ENCODE data around the gene ZNF106. TPM values are rescaled to one million over a fixed set of nuclear protein-coding genes. Genes with fewer than 3 reads are reported as not detected.

ZNF106 gene
- total and polyA plus RNA-seq, 4 donors = 7.5 to 25.4 (median 20.5) TPM

GRCh38 chr15:42378011-42378410 lies 112.9 kb downstream of the ZNF106 start:
- TF ChIP-seq RAD21 (IDR thresholded peaks at IDR 0.05) (no peak), YY1 (IDR thresholded peaks at IDR 0.05) (no peak), HNF4G (IDR thresholded peaks at IDR 0.05) (no peak), JUND (IDR thresholded peaks at IDR 0.05) (no peak), GABPA (IDR thresholded peaks at IDR 0.05 in 1 of 2, conservative IDR thresholded peaks at IDR 0.05 in 1 of 2) (no peak), ATF3 (IDR thresholded peaks at IDR 0.05) (no peak), EGR1 (IDR thresholded peaks at IDR 0.05; ENCODE audit: low read depth in 2 of 2) (no peak), CTCF (IDR thresholded peaks at IDR 0.05; ENCODE audit: low read depth, low read length, missing input control) (no peak)
- TF ChIP-seq, protein P1, sequence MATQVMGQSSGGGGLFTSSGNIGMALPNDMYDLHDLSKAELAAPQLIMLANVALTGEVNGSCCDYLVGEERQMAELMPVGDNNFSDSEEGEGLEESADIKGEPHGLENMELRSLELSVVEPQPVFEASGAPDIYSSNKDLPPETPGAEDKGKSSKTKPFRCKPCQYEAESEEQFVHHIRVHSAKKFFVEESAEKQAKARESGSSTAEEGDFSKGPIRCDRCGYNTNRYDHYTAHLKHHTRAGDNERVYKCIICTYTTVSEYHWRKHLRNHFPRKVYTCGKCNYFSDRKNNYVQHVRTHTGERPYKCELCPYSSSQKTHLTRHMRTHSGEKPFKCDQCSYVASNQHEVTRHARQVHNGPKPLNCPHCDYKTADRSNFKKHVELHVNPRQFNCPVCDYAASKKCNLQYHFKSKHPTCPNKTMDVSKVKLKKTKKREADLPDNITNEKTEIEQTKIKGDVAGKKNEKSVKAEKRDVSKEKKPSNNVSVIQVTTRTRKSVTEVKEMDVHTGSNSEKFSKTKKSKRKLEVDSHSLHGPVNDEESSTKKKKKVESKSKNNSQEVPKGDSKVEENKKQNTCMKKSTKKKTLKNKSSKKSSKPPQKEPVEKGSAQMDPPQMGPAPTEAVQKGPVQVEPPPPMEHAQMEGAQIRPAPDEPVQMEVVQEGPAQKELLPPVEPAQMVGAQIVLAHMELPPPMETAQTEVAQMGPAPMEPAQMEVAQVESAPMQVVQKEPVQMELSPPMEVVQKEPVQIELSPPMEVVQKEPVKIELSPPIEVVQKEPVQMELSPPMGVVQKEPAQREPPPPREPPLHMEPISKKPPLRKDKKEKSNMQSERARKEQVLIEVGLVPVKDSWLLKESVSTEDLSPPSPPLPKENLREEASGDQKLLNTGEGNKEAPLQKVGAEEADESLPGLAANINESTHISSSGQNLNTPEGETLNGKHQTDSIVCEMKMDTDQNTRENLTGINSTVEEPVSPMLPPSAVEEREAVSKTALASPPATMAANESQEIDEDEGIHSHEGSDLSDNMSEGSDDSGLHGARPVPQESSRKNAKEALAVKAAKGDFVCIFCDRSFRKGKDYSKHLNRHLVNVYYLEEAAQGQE (IDR thresholded peaks at IDR 0.05) = no peak
- TF ChIP-seq, protein P2, sequence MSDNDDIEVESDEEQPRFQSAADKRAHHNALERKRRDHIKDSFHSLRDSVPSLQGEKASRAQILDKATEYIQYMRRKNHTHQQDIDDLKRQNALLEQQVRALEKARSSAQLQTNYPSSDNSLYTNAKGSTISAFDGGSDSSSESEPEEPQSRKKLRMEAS (IDR thresholded peaks at IDR 0.05) = no peak
- DNase-seq (ENCODE audit: low spot score) = no peak
- Histone ChIP-seq H3K36me3 (ENCODE audit: control insufficient read depth in 4 of 4, insufficient read depth in 3 of 4, low read depth in 1 of 4, low read length in 3 of 4) (peaks cover 0 to 2% (median 0%) of the 10 kb centered on the region in 4 donors), H3K27ac (ENCODE audit: low read depth in 1 of 2, low read length in 2 of 2) (no peak overlapping the region), H3K4me1 (ENCODE audit: control insufficient read depth in 4 of 4, insufficient read depth in 4 of 4, low read length in 3 of 4) (no peaks in the 10 kb centered on the region), H3K27me3 (ENCODE audit: control insufficient read depth in 4 of 4, insufficient read depth in 4 of 4, low read length in 3 of 4) (no peaks in the 10 kb centered on the region), H3K9ac (ENCODE audit: low read depth in 1 of 2, low read length in 2 of 2) (no peak overlapping the region), H3K4me3 (ENCODE audit: low read depth in 1 of 3, low read length in 3 of 3) (no peak overlapping the region), H3K9me3 (ENCODE audit: control insufficient read depth in 4 of 4, low read length in 3 of 4) (peaks cover 0 to 6% (median 1%) of the 10 kb centered on the region in 4 donors)
- WGBS = 85% methylated on average over 8 of the region's 8 CpGs

DNA sequence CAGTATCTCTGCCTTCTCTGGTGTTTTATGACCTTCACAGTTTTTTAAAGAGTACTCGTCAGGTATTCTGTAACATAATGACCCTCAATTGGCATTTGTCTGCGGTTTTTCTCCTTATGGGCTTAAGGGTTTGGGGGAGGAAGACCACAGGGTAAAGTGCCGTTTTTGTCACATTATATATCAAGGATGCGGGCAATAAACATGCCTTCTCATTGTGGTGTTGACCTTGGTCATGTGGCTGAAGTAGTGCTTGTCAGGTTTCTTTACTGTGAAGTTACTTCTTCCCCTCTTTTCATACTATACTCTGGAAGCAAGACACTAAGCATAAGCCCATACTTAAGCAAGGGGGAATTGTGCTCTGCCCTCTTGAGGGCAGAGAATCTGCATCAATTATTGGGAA lies 115.0 kb downstream of the ZNF106 start:
- Histone ChIP-seq H3K27me3 (ENCODE audit: control insufficient read depth in 4 of 4, insufficient read depth in 4 of 4, low read length in 3 of 4) (no peaks in the 10 kb centered on the region), H3K27ac (ENCODE audit: low read depth in 1 of 2, low read length in 2 of 2) (no peak overlapping the region), H3K4me3 (ENCODE audit: low read depth in 1 of 3, low read length in 3 of 3) (no peak overlapping the region), H3K36me3 (ENCODE audit: control insufficient read depth in 4 of 4, insufficient read depth in 3 of 4, low read depth in 1 of 4, low read length in 3 of 4) (peaks cover 0 to 2% (median 0%) of the 10 kb centered on the region in 4 donors), H3K9me3 (ENCODE audit: control insufficient read depth in 4 of 4, low read length in 3 of 4) (peaks cover 0 to 6% (median 1%) of the 10 kb centered on the region in 4 donors), H3K9ac (ENCODE audit: low read depth in 1 of 2, low read length in 2 of 2) (no peak overlapping the region), H3K4me1 (ENCODE audit: control insufficient read depth in 4 of 4, insufficient read depth in 4 of 4, low read length in 3 of 4) (no peaks in the 10 kb centered on the region)
- TF ChIP-seq YY1 (IDR thresholded peaks at IDR 0.05) (no peak), RAD21 (IDR thresholded peaks at IDR 0.05) (no peak)
- TF ChIP-seq, protein P3, sequence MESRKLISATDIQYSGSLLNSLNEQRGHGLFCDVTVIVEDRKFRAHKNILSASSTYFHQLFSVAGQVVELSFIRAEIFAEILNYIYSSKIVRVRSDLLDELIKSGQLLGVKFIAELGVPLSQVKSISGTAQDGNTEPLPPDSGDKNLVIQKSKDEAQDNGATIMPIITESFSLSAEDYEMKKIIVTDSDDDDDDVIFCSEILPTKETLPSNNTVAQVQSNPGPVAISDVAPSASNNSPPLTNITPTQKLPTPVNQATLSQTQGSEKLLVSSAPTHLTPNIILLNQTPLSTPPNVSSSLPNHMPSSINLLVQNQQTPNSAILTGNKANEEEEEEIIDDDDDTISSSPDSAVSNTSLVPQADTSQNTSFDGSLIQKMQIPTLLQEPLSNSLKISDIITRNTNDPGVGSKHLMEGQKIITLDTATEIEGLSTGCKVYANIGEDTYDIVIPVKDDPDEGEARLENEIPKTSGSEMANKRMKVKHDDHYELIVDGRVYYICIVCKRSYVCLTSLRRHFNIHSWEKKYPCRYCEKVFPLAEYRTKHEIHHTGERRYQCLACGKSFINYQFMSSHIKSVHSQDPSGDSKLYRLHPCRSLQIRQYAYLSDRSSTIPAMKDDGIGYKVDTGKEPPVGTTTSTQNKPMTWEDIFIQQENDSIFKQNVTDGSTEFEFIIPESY (IDR thresholded peaks at IDR 0.05) = no peak
- DNase-seq (ENCODE audit: low spot score) = no peak
- WGBS = 85% methylated on average over 4 of the region's 4 CpGs

All from liver (tissue), 9 donors.